HCT116 (cell line): ENCODE data around the gene AGAP1. TPM values are rescaled to one million over a fixed set of nuclear protein-coding genes. Genes with fewer than 3 reads are reported as not detected.

Source experiments
- ATAC-seq: fragments of 200-7000 bp; cut with Tn5 transposase; 2 replicates; pipeline ENCODE4 v1.9.1; 2020; ENCODE audit warnings: mild to moderate bottlenecking, moderate library complexity
- BruUV-seq: library from RNA; stranded (reverse); fragments of 400-500 nt; replicated peaks from 2 replicates; lab custom pipeline; 2021; lab: Mats Ljungman, UMichigan
- CTCF ChIA-PET: fragments of 300-600 bp; sonication (Branson Sonifier 250); formaldehyde crosslinking; loops from one replicate; lab custom pipeline; 2021; ENCODE audit warnings: antibody characterized with exemption; lab: Charles Lee
- POLR2A ChIA-PET: fragments of 300-600, 350-600 bp; sonication (Branson Sonifier 250); formaldehyde crosslinking; loops from one replicate; lab custom pipeline; 2021; ENCODE audit warnings: antibody characterized with exemption; lab: Charles Lee
- RAD21 ChIA-PET, 2 experiments: fragments of 300-600 bp; sonication (Branson Sonifier 250); formaldehyde crosslinking; loops; one replicate each; lab custom pipeline; 2023; ENCODE audit warnings: low total read pairs in 2 of 2; ENCODE audit not compliant: uncharacterized antibody in 2 of 2, unreplicated experiment in 2 of 2, low non-redundant PET in 1 of 2; lab: Charles Lee
- DNase-seq: peaks from one replicate; pipeline ENCODE4 v3.0.0-alpha.2; 2010; ENCODE audit warnings: low read depth, low spot score
- H2AFZ ChIP-seq: fragments of 200-600 bp; shearing (Covaris generic), sonication (generic); 2 replicates; pipeline ENCODE4 v1.6.1; 2017; ENCODE audit warnings: low read depth, mixed run types, mixed read lengths, antibody characterized with exemption, low read length; ENCODE audit not compliant: poor library complexity, severe bottlenecking
- H3K27ac ChIP-seq: 2 replicates; pipeline ENCODE4 v1.5.1; 2012; ENCODE audit warnings: low read depth, low read length
- H3K27me3 ChIP-seq: fragments of 200-600 bp; sonication (generic); 2 replicates; pipeline ENCODE4 v1.6.1; 2016; ENCODE audit warnings: mixed run types, low read length, mixed read lengths; ENCODE audit not compliant: insufficient read depth
- H3K36me3 ChIP-seq, 2 experiments: fragments of 200-500 bp in 1 of 2; fragments of 200-600 bp in 1 of 2; sonication (Bioruptor generic) in 1 of 2; sonication (generic) in 1 of 2; 2 replicates each; pipeline versions ENCODE4 v1.5.1 to v1.6.1; 2014 to 2016; ENCODE audit warnings: low read length in 2 of 2, inconsistent platforms in 1 of 2, mixed read lengths in 1 of 2, mixed run types in 1 of 2; ENCODE audit not compliant: insufficient read depth in 2 of 2, control insufficient read depth in 1 of 2
- H3K4me1 ChIP-seq, 2 experiments: fragments of 200-600 bp in 1 of 2; sonication (generic) in 1 of 2; 2 replicates each; pipeline versions ENCODE4 v1.5.1 to v1.6.1; 2012 to 2017; ENCODE audit warnings: low read length in 2 of 2, inconsistent platforms in 1 of 2, mild to moderate bottlenecking in 1 of 2, mixed read lengths in 1 of 2, mixed run types in 1 of 2, moderate library complexity in 1 of 2; ENCODE audit not compliant: insufficient read depth in 2 of 2, control insufficient read depth in 1 of 2
- H3K4me2 ChIP-seq: fragments of 200-600 bp; sonication (generic); 2 replicates; pipeline ENCODE4 v1.6.1; 2017; ENCODE audit warnings: mixed run types, low read length, mixed read lengths
- H3K4me3 ChIP-seq, 2 experiments: fragments of 200-600 bp in 1 of 2; sonication (generic) in 1 of 2; replicated peaks in 1 of 2; 2 replicates each; pipeline ENCODE4 v1.5.1; 2011 to 2016; ENCODE audit warnings: low read length in 2 of 2, control low read depth in 1 of 2, low read depth in 1 of 2, mild to moderate bottlenecking in 1 of 2, mixed read lengths in 1 of 2, mixed run types in 1 of 2
- H3K79me2 ChIP-seq: fragments of 200-600 bp; sonication (generic); 2 replicates; pipeline ENCODE4 v1.6.1; 2017; ENCODE audit warnings: mild to moderate bottlenecking, mixed run types, low read length, moderate library complexity, mixed read lengths; ENCODE audit not compliant: insufficient read depth
- H3K9ac ChIP-seq: fragments of 200-600 bp; sonication (generic); 2 replicates; pipeline ENCODE4 v1.6.1; 2016; ENCODE audit warnings: low read length, mixed read lengths
- H3K9me2 ChIP-seq: fragments of 200-600 bp; sonication (generic), shearing (Covaris generic); 2 replicates; pipeline ENCODE4 v1.6.1; 2017; ENCODE audit warnings: mixed run types, mild to moderate bottlenecking, moderate library complexity; ENCODE audit not compliant: insufficient read depth
- H3K9me3 ChIP-seq, 2 experiments: fragments of 200-500 bp in 1 of 2; fragments of 200-600 bp in 1 of 2; sonication (Bioruptor generic) in 1 of 2; sonication (generic) in 1 of 2; 2 replicates each; pipeline ENCODE4 v1.6.1; 2014 to 2017; ENCODE audit warnings: low read length in 2 of 2, mixed read lengths in 2 of 2, inconsistent platforms in 1 of 2, low read depth in 1 of 2, mild to moderate bottlenecking in 1 of 2, mixed run types in 1 of 2, moderate library complexity in 1 of 2; ENCODE audit not compliant: control insufficient read depth in 1 of 2, insufficient read depth in 1 of 2
- H4K20me1 ChIP-seq: fragments of 200-600 bp; sonication (generic), shearing (Covaris generic); 2 replicates; pipeline ENCODE4 v1.6.1; 2017; ENCODE audit warnings: mixed run types, mild to moderate bottlenecking, moderate library complexity; ENCODE audit not compliant: insufficient read depth
- EZH2phosphoT487 ChIP-seq: fragments of 200-600 bp; IDR thresholded peaks from 2 replicates; pipeline ENCODE4 v1.6.1; 2018; ENCODE audit warnings: antibody characterized with exemption, borderline replicate concordance
- REST ChIP-seq: IDR thresholded peaks from 2 replicates; pipeline ENCODE4 v1.6.1; 2012; ENCODE audit warnings: low read depth
- SIN3A ChIP-seq: IDR thresholded peaks from 2 replicates; pipeline ENCODE4 v1.6.1; 2012; ENCODE audit warnings: low read depth
- SRF ChIP-seq: IDR thresholded peaks from 2 replicates; pipeline ENCODE4 v1.6.1; 2012; ENCODE audit warnings: low read depth
- ZFX ChIP-seq: fragments of 450-650 bp; IDR thresholded peaks from 2 replicates; pipeline ENCODE4 v1.6.1; 2017
- ZNF274 ChIP-seq: fragments of 200-500 bp; sonication (Bioruptor generic); IDR thresholded peaks from 2 replicates; pipeline ENCODE4 v1.6.1; 2014; ENCODE audit warnings: mild to moderate bottlenecking, low read depth, low read length, inconsistent platforms
- intact Hi-C: fragments of 100-400 bp; cut with micrococcal nuclease; formaldehyde crosslinking; loops from 2 replicates; pipeline ENCODE4 v1.10.0; 2022
- total RNA-seq: library from RNA; stranded (reverse); gene quantifications from one replicate; pipeline ENCODE4 v1.2.1, GENCODE V29; 2021; ENCODE audit not compliant: unreplicated experiment
- TF ChIP-seq, protein P1 (sequence below), 3 experiments: fragments of 200-600 bp in 1 of 3; sonication (generic) in 1 of 3; IDR thresholded peaks in 2 of 3; conservative IDR thresholded peaks in 1 of 3; 2 replicates each; pipeline ENCODE4 v1.5.1; 2012 to 2017; ENCODE audit warnings: low read depth in 2 of 3, low read length in 2 of 3, antibody characterized with exemption in 1 of 3, borderline replicate concordance in 1 of 3, control low read depth in 1 of 3, mild to moderate bottlenecking in 1 of 3, mixed read lengths in 1 of 3, mixed run types in 1 of 3, moderate library complexity in 1 of 3; ENCODE audit not compliant: insufficient read depth in 1 of 3
- TF ChIP-seq, protein P2 (sequence below): IDR thresholded peaks from 2 replicates; pipeline ENCODE4 v1.6.1; 2012
- TF ChIP-seq, protein P3 (sequence below): IDR thresholded peaks from 2 replicates; pipeline ENCODE4 v1.6.1; 2011; ENCODE audit warnings: mild to moderate bottlenecking, low read length, moderate library complexity; ENCODE audit not compliant: insufficient replicate concordance; ENCODE audit errors: extremely low read depth

The AGAP1 gene
- total RNA-seq, 1 experiment from 2014 or later = 43.8 TPM

- TF ChIP-seq, protein P1, sequence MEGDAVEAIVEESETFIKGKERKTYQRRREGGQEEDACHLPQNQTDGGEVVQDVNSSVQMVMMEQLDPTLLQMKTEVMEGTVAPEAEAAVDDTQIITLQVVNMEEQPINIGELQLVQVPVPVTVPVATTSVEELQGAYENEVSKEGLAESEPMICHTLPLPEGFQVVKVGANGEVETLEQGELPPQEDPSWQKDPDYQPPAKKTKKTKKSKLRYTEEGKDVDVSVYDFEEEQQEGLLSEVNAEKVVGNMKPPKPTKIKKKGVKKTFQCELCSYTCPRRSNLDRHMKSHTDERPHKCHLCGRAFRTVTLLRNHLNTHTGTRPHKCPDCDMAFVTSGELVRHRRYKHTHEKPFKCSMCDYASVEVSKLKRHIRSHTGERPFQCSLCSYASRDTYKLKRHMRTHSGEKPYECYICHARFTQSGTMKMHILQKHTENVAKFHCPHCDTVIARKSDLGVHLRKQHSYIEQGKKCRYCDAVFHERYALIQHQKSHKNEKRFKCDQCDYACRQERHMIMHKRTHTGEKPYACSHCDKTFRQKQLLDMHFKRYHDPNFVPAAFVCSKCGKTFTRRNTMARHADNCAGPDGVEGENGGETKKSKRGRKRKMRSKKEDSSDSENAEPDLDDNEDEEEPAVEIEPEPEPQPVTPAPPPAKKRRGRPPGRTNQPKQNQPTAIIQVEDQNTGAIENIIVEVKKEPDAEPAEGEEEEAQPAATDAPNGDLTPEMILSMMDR (IDR thresholded peaks at IDR 0.05 in 2 of 3, conservative IDR thresholded peaks at IDR 0.05 in 1 of 3; ENCODE audit: borderline replicate concordance in 1 of 3, insufficient read depth in 1 of 3, low read depth in 2 of 3, low read length in 2 of 3) = no peak
- TF ChIP-seq, protein P2, sequence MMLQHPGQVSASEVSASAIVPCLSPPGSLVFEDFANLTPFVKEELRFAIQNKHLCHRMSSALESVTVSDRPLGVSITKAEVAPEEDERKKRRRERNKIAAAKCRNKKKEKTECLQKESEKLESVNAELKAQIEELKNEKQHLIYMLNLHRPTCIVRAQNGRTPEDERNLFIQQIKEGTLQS = no peak
- no peak for TF ChIP-seq SRF
- TF ChIP-seq SIN3A = no peak
- no peak for TF ChIP-seq ZFX
- TF ChIP-seq ZNF274 = no peak
- TF ChIP-seq REST = no peak
- TF ChIP-seq, protein P3, sequence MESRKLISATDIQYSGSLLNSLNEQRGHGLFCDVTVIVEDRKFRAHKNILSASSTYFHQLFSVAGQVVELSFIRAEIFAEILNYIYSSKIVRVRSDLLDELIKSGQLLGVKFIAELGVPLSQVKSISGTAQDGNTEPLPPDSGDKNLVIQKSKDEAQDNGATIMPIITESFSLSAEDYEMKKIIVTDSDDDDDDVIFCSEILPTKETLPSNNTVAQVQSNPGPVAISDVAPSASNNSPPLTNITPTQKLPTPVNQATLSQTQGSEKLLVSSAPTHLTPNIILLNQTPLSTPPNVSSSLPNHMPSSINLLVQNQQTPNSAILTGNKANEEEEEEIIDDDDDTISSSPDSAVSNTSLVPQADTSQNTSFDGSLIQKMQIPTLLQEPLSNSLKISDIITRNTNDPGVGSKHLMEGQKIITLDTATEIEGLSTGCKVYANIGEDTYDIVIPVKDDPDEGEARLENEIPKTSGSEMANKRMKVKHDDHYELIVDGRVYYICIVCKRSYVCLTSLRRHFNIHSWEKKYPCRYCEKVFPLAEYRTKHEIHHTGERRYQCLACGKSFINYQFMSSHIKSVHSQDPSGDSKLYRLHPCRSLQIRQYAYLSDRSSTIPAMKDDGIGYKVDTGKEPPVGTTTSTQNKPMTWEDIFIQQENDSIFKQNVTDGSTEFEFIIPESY = no peak
- TF ChIP-seq EZH2phosphoT487 = no peak
- Histone ChIP-seq H3K9me2 (no peaks in the 10 kb centered on the region), H3K79me2 (no peaks in the 10 kb centered on the region), H3K4me2 (no peak overlapping the region), H3K9ac (no peak overlapping the region), H3K27ac (no peak overlapping the region), H3K9me3 (no peaks in the 10 kb centered on the region), H3K27me3 (no peaks in the 10 kb centered on the region), H3K4me3 (no peak overlapping the region), H3K4me1 (peaks cover 5 to 8% of the 10 kb centered on the region in 2 experiments; a peak in 3 of 4 replicates), H4K20me1 (no peaks in the 10 kb centered on the region), H2AFZ (no peak overlapping the region), H3K36me3 (no peaks in the 10 kb centered on the region)
- CTCF ChIA-PET = interaction anchor here (1.0 kb wide), 1 partner anchor 34 kb away, joined by 3 read pairs; no protein-coding TSS in a partner anchor
- BruUV-seq = no TSS peak
- POLR2A ChIA-PET = no interaction called here
- RAD21 ChIA-PET = no interaction called here
- DNase-seq = no peak
- ATAC-seq = no peak
- intact Hi-C loops = no loop called here
Observed at GRCh38 chr2:236146436-236146835, 652.6 kb downstream of the AGAP1 start.
